ENCODE results near the gene MEIS1. TPM values are rescaled to one million over a fixed set of nuclear protein-coding genes. Genes with fewer than 3 reads are reported as not detected.

Gene MEIS1
- total and polyA plus RNA-seq, 2 experiments from 2014 or later = 19.1 to 44.4 TPM

- WGBS, 2 experiments (ENCODE audit: low coverage in 1 of 2, low lambda C conversion rate in 2 of 2, missing lambda C conversion rate in 2 of 2) = 0 to 3% methylated on average over 2 of the region's 2 CpGs
Measured at GRCh38 chr2:66436581-66437001, 1.7 kb downstream of the MEIS1 start.

GRCh38 chr2:66437109-66437690 lies 2.3 kb downstream of the MEIS1 start:
- peak overlapping the region; percentile 95 for H3K9ac ChIP-seq
- in situ Hi-C loops (cut with MboI) = loop anchor here (10.0 to 25.0 kb wide), 4 partner anchors 800 to 1588 kb away; no protein-coding TSS in a partner anchor

More at GRCh38 chr2:66436581-66437001, 1.7 kb downstream of the MEIS1 start:
- Histone ChIP-seq H3K27ac (peak overlapping the region; percentile 84), H3K9me2 (ENCODE audit: insufficient read depth) (no peaks in the 10 kb centered on the region), H3K9ac (peak overlapping the region; percentile 95), H3K4me1 (ENCODE audit: insufficient read depth) (peaks cover 9% of the 10 kb centered on the region), H4K20me1 (ENCODE audit: insufficient read depth) (no peaks in the 10 kb centered on the region), H3K79me2 (ENCODE audit: insufficient read depth) (peaks cover 65% of the 10 kb centered on the region), H2AFZ (no peak overlapping the region), H3F3A (ENCODE audit: insufficient read depth) (peaks cover 21% of the 10 kb centered on the region), H3K9me3 (ENCODE audit: low read depth) (no peaks in the 10 kb centered on the region), H3K4me3 (peak overlapping the region; percentile 97), H3K27me3 (replicated peaks; ENCODE audit: insufficient read depth) (no peaks in the 10 kb centered on the region), H3K4me2 (ENCODE audit: unreplicated experiment) (peak overlapping the region; percentile 97), H3K36me3 (ENCODE audit: low read depth) (no peaks in the 10 kb centered on the region)
- in situ Hi-C loops (cut with MboI) = loop anchor here (10.0 to 25.0 kb wide), 4 partner anchors 801 to 1588 kb away; no protein-coding TSS in a partner anchor
- DNase-seq = no peak
- TF ChIP-seq EZH2 (IDR thresholded peaks at IDR 0.05; ENCODE audit: insufficient read depth, poor library complexity, severe bottlenecking) (no peak), EZH2phosphoT487 (IDR thresholded peaks at IDR 0.05; ENCODE audit: insufficient read depth, low read depth) (peak; percentile 72; the same call in 1 of the 2 replicates)

GRCh38 chr2:66437691-66438497 lies 3.0 kb downstream of the MEIS1 start:
- no peaks in the 10 kb centered on the region for H3K9me2 ChIP-seq (ENCODE audit: insufficient read depth)
- in situ Hi-C loops (cut with MboI) = loop anchor here (10.0 to 25.0 kb wide), 4 partner anchors 799 to 1587 kb away; no protein-coding TSS in a partner anchor
- peak overlapping the region; percentile 97 for H3K4me2 ChIP-seq (ENCODE audit: unreplicated experiment)
- H3K9me3 ChIP-seq (ENCODE audit: low read depth) = no peaks in the 10 kb centered on the region
- no peak for TF ChIP-seq EZH2phosphoT487 (IDR thresholded peaks at IDR 0.05; ENCODE audit: insufficient read depth, low read depth)
- no peak for TF ChIP-seq EZH2 (IDR thresholded peaks at IDR 0.05; ENCODE audit: insufficient read depth, poor library complexity, severe bottlenecking)
- peak overlapping the region; percentile 97 for H3K4me3 ChIP-seq
- H3K4me1 ChIP-seq (ENCODE audit: insufficient read depth) = peaks cover 21% of the 10 kb centered on the region
- no peaks in the 10 kb centered on the region for H4K20me1 ChIP-seq (ENCODE audit: insufficient read depth)
- H3K27ac ChIP-seq = peak overlapping the region; percentile 84
- DNase-seq = peak; percentile 71
- H3K79me2 ChIP-seq (ENCODE audit: insufficient read depth) = peaks cover 78% of the 10 kb centered on the region
- no peaks in the 10 kb centered on the region for H3K27me3 ChIP-seq (replicated peaks; ENCODE audit: insufficient read depth)
- peaks cover 24% of the 10 kb centered on the region for H3F3A ChIP-seq (ENCODE audit: insufficient read depth)
- 1 to 2% methylated on average over 22 of the region's 22 CpGs for WGBS, 2 experiments (ENCODE audit: low coverage in 1 of 2, low lambda C conversion rate in 2 of 2, missing lambda C conversion rate in 2 of 2)
- H3K36me3 ChIP-seq (ENCODE audit: low read depth) = no peaks in the 10 kb centered on the region
- peak overlapping the region; percentile 95 for H3K9ac ChIP-seq
- peak overlapping the region; percentile 36 for H2AFZ ChIP-seq

More at GRCh38 chr2:66437109-66437690, 2.3 kb downstream of the MEIS1 start:
- WGBS, 2 experiments (ENCODE audit: low coverage in 1 of 2, low lambda C conversion rate in 2 of 2, missing lambda C conversion rate in 2 of 2) = 1 to 2% methylated on average over 14 of the region's 14 CpGs
- H3K9me3 ChIP-seq (ENCODE audit: low read depth) = no peaks in the 10 kb centered on the region
- TF ChIP-seq EZH2 (IDR thresholded peaks at IDR 0.05; ENCODE audit: insufficient read depth, poor library complexity, severe bottlenecking) = no peak
- TF ChIP-seq EZH2phosphoT487 (IDR thresholded peaks at IDR 0.05; ENCODE audit: insufficient read depth, low read depth) = no peak
- H3K9me2 ChIP-seq (ENCODE audit: insufficient read depth) = no peaks in the 10 kb centered on the region
- H3K27me3 ChIP-seq (replicated peaks; ENCODE audit: insufficient read depth) = no peaks in the 10 kb centered on the region
- peaks cover 14% of the 10 kb centered on the region for H3K4me1 ChIP-seq (ENCODE audit: insufficient read depth)
- peaks cover 21% of the 10 kb centered on the region for H3F3A ChIP-seq (ENCODE audit: insufficient read depth)
- peak; percentile 68 for DNase-seq
- peaks cover 71% of the 10 kb centered on the region for H3K79me2 ChIP-seq (ENCODE audit: insufficient read depth)
- no peaks in the 10 kb centered on the region for H3K36me3 ChIP-seq (ENCODE audit: low read depth)
- peak overlapping the region; percentile 84 for H3K27ac ChIP-seq
- H2AFZ ChIP-seq = peak overlapping the region; percentile 36
- H3K4me3 ChIP-seq = peak overlapping the region; percentile 97
- H3K4me2 ChIP-seq (ENCODE audit: unreplicated experiment) = peak overlapping the region; percentile 97
- H4K20me1 ChIP-seq (ENCODE audit: insufficient read depth) = no peaks in the 10 kb centered on the region

- Histone ChIP-seq H3K4me3 (peak overlapping the region; percentile 97), H3K27me3 (replicated peaks; ENCODE audit: insufficient read depth) (no peaks in the 10 kb centered on the region), H3K9ac (peak overlapping the region; percentile 95), H2AFZ (peak overlapping the region; percentile 36), H3K9me2 (ENCODE audit: insufficient read depth) (no peaks in the 10 kb centered on the region), H3K27ac (peak overlapping the region; percentile 84), H3K4me2 (ENCODE audit: unreplicated experiment) (peak overlapping the region; percentile 97), H4K20me1 (ENCODE audit: insufficient read depth) (no peaks in the 10 kb centered on the region), H3K79me2 (ENCODE audit: insufficient read depth) (peaks cover 84% of the 10 kb centered on the region), H3K4me1 (ENCODE audit: insufficient read depth) (peaks cover 26% of the 10 kb centered on the region), H3K36me3 (ENCODE audit: low read depth) (no peaks in the 10 kb centered on the region), H3F3A (ENCODE audit: insufficient read depth) (peaks cover 29% of the 10 kb centered on the region), H3K9me3 (ENCODE audit: low read depth) (no peaks in the 10 kb centered on the region)
- peak; percentile 48 for DNase-seq
- TF ChIP-seq EZH2 (IDR thresholded peaks at IDR 0.05; ENCODE audit: insufficient read depth, poor library complexity, severe bottlenecking) = no peak
- TF ChIP-seq EZH2phosphoT487 (IDR thresholded peaks at IDR 0.05; ENCODE audit: insufficient read depth, low read depth) = peak; percentile 86; the same call in 1 of the 2 replicates
- in situ Hi-C loops (cut with MboI) = loop anchor here (10.0 to 25.0 kb wide), 4 partner anchors 799 to 1586 kb away; no protein-coding TSS in a partner anchor
- 0% methylated on average over 8 of the region's 8 CpGs for WGBS, 2 experiments (ENCODE audit: low coverage in 1 of 2, low lambda C conversion rate in 2 of 2, missing lambda C conversion rate in 2 of 2)
Measured at GRCh38 chr2:66438498-66438833, 3.5 kb downstream of the MEIS1 start.

All from GM23248 (cell line).